ENCODE measurements around the gene SLC17A9. TPM values are rescaled to one million over a fixed set of nuclear protein-coding genes. Genes with fewer than 3 reads are reported as not detected.

The SLC17A9 gene
- total and polyA plus RNA-seq, 4 donors: 2.4 to 17.3 (median 9.6) TPM

GRCh38 chr20:62967149-62967501, 14.6 kb downstream of the SLC17A9 start:
- peaks cover 0 to 3% (median 0%) of the 10 kb centered on the region in 5 donors for H3K4me1 ChIP-seq (ENCODE audit: control insufficient read depth in 5 of 5, insufficient read depth in 5 of 5, low read length in 5 of 5)
- H3K27ac ChIP-seq (ENCODE audit: low read depth in 1 of 2, low read length in 1 of 2): no peak overlapping the region
- H3K36me3 ChIP-seq (ENCODE audit: control insufficient read depth in 4 of 4, insufficient read depth in 4 of 4, low read length in 4 of 4): peaks cover 0 to 4% (median 0%) of the 10 kb centered on the region in 4 donors
- no peak for TF ChIP-seq CTCF (IDR thresholded peaks at IDR 0.05; ENCODE audit: control extremely low read depth, extremely low read depth)
- H3K9ac ChIP-seq (ENCODE audit: insufficient read depth in 1 of 2, low read length in 2 of 2): no peak overlapping the region
- no peaks in the 10 kb centered on the region for H3K9me3 ChIP-seq (ENCODE audit: control insufficient read depth in 4 of 4, insufficient read depth in 3 of 4, low read length in 3 of 4)
- no peak for ATAC-seq (ENCODE audit: insufficient read depth, low FRiP score)
- peaks cover 0 to 6% (median 2%) of the 10 kb centered on the region in 3 donors for H3K27me3 ChIP-seq (ENCODE audit: control insufficient read depth in 3 of 3, insufficient read depth in 3 of 3, low read length in 2 of 3)
- no peak overlapping the region for H3K4me3 ChIP-seq
- DNase-seq: no peak
- WGBS, 2 donors: 93 to 94% methylated on average over 6 of the region's 6 CpGs

GRCh38 chr20:62967628-62968351, 15.3 kb downstream of the SLC17A9 start:
- no peak for TF ChIP-seq CTCF (IDR thresholded peaks at IDR 0.05; ENCODE audit: control extremely low read depth, extremely low read depth)
- H3K4me1 ChIP-seq (ENCODE audit: control insufficient read depth in 5 of 5, insufficient read depth in 5 of 5, low read length in 5 of 5): peaks cover 0 to 3% (median 0%) of the 10 kb centered on the region in 5 donors
- no peak for DNase-seq
- 89 to 90% methylated on average over 27 of the region's 27 CpGs for WGBS, 2 donors
- H3K4me3 ChIP-seq: no peak overlapping the region
- H3K36me3 ChIP-seq (ENCODE audit: control insufficient read depth in 4 of 4, insufficient read depth in 4 of 4, low read length in 4 of 4): peaks cover 0 to 4% (median 0%) of the 10 kb centered on the region in 4 donors
- no peak for ATAC-seq (ENCODE audit: insufficient read depth, low FRiP score)
- no peaks in the 10 kb centered on the region for H3K9me3 ChIP-seq (ENCODE audit: control insufficient read depth in 4 of 4, insufficient read depth in 3 of 4, low read length in 3 of 4)
- H3K27me3 ChIP-seq (ENCODE audit: control insufficient read depth in 3 of 3, insufficient read depth in 3 of 3, low read length in 2 of 3): peaks cover 0 to 7% (median 7%) of the 10 kb centered on the region in 3 donors
- H3K27ac ChIP-seq (ENCODE audit: low read depth in 1 of 2, low read length in 1 of 2): no peak overlapping the region
- no peak overlapping the region for H3K9ac ChIP-seq (ENCODE audit: insufficient read depth in 1 of 2, low read length in 2 of 2)

- no peaks in the 10 kb centered on the region for H3K9me3 ChIP-seq (ENCODE audit: control insufficient read depth in 4 of 4, insufficient read depth in 3 of 4, low read length in 3 of 4)
- H3K4me3 ChIP-seq: no peak overlapping the region
- WGBS, 2 donors: 71 to 75% methylated on average over 21 of the region's 21 CpGs
- TF ChIP-seq CTCF (IDR thresholded peaks at IDR 0.05; ENCODE audit: control extremely low read depth, extremely low read depth): no peak
- H3K27me3 ChIP-seq (ENCODE audit: control insufficient read depth in 3 of 3, insufficient read depth in 3 of 3, low read length in 2 of 3): peaks cover 0 to 15% (median 11%) of the 10 kb centered on the region in 3 donors
- H3K27ac ChIP-seq (ENCODE audit: low read depth in 1 of 2, low read length in 1 of 2): no peak overlapping the region
- peaks cover 0 to 4% (median 0%) of the 10 kb centered on the region in 4 donors for H3K36me3 ChIP-seq (ENCODE audit: control insufficient read depth in 4 of 4, insufficient read depth in 4 of 4, low read length in 4 of 4)
- H3K4me1 ChIP-seq (ENCODE audit: control insufficient read depth in 5 of 5, insufficient read depth in 5 of 5, low read length in 5 of 5): peaks cover 0 to 3% (median 0%) of the 10 kb centered on the region in 5 donors
- H3K9ac ChIP-seq (ENCODE audit: insufficient read depth in 1 of 2, low read length in 2 of 2): no peak overlapping the region
- no peak for ATAC-seq (ENCODE audit: insufficient read depth, low FRiP score)
- DNase-seq: no peak
Observed at GRCh38 chr20:62968378-62969178, 16.1 kb downstream of the SLC17A9 start.
